DOHH2 (cell line): ENCODE measurements around the gene PAK5.

Source experiments
- H3F3A ChIP-seq: fragments of 200-600 bp; sonication (generic), shearing (Covaris generic); 2 replicates; pipeline ENCODE4 v1.6.0; 2016; ENCODE audit warnings: antibody characterized with exemption, mild to moderate bottlenecking; ENCODE audit not compliant: control insufficient read depth, insufficient read depth
- H3K27ac ChIP-seq: fragments of 200-600 bp; sonication (generic); 2 replicates; pipeline ENCODE4 v1.5.1; 2014; ENCODE audit warnings: low read depth, mild to moderate bottlenecking, low read length, moderate library complexity
- H3K27me3 ChIP-seq: fragments of 200-600 bp; sonication (generic); 2 replicates; pipeline ENCODE4 v1.6.1; 2014; ENCODE audit warnings: mild to moderate bottlenecking, low read length, mixed read lengths; ENCODE audit not compliant: control insufficient read depth
- H3K36me3 ChIP-seq: fragments of 200-600 bp; sonication (generic); 2 replicates; pipeline ENCODE4 v1.6.1; 2014; ENCODE audit warnings: mild to moderate bottlenecking, low read length, moderate library complexity, mixed read lengths; ENCODE audit not compliant: control insufficient read depth
- H3K4me1 ChIP-seq: fragments of 200-600 bp; sonication (generic); 2 replicates; pipeline ENCODE4 v1.6.1; 2014; ENCODE audit warnings: mild to moderate bottlenecking, low read length, mixed read lengths; ENCODE audit not compliant: control insufficient read depth
- H3K4me2 ChIP-seq: fragments of 200-600 bp; sonication (generic); 2 replicates; pipeline ENCODE4 v1.6.0; 2014; ENCODE audit warnings: mild to moderate bottlenecking, low read length, moderate library complexity
- H3K4me3 ChIP-seq: fragments of 200-600 bp; sonication (generic); 2 replicates; pipeline ENCODE4 v1.5.1; 2014; ENCODE audit warnings: mild to moderate bottlenecking, low read length, mixed read lengths
- H3K79me2 ChIP-seq: fragments of 200-600 bp; sonication (generic); 2 replicates; pipeline ENCODE4 v1.6.1; 2014; ENCODE audit warnings: mild to moderate bottlenecking, low read length, mixed read lengths; ENCODE audit not compliant: control insufficient read depth
- H3K9me2 ChIP-seq: fragments of 200-600 bp; sonication (generic); replicated peaks from 2 replicates; pipeline ENCODE4 v1.6.1; 2014; ENCODE audit warnings: mild to moderate bottlenecking, low read length, mixed read lengths; ENCODE audit not compliant: control insufficient read depth
- H3K9me3 ChIP-seq: fragments of 200-600 bp; sonication (generic); 2 replicates; pipeline ENCODE4 v1.6.1; 2014; ENCODE audit warnings: antibody characterized with exemption, low read length, mixed read lengths; ENCODE audit not compliant: control insufficient read depth, insufficient read depth
- H4K20me1 ChIP-seq: fragments of 200-600 bp; sonication (generic); 2 replicates; pipeline ENCODE4 v1.6.0; 2014; ENCODE audit warnings: low read depth, mild to moderate bottlenecking, antibody characterized with exemption, low read length, moderate library complexity; ENCODE audit not compliant: control insufficient read depth, insufficient read depth
- EZH2phosphoT487 ChIP-seq: fragments of 200-600 bp; sonication (generic); IDR thresholded peaks from 2 replicates; pipeline ENCODE4 v1.6.1; 2017; ENCODE audit warnings: borderline replicate concordance, mild to moderate bottlenecking, antibody characterized with exemption, low read length, moderate library complexity, mixed read lengths
- TF ChIP-seq, protein P1 (sequence below): fragments of 200-600 bp; sonication (generic); IDR thresholded peaks from one replicate; pipeline ENCODE4 v1.5.1; 2014; ENCODE audit warnings: antibody characterized with exemption, mild to moderate bottlenecking, low read depth, low read length; ENCODE audit not compliant: poor library complexity, severe bottlenecking

PAK5 gene

GRCh38 chr20:9775176-9775575 lies 63.7 kb downstream of the PAK5 start:
- H3K27me3 ChIP-seq: no peaks in the 10 kb centered on the region
- TF ChIP-seq, protein P1, sequence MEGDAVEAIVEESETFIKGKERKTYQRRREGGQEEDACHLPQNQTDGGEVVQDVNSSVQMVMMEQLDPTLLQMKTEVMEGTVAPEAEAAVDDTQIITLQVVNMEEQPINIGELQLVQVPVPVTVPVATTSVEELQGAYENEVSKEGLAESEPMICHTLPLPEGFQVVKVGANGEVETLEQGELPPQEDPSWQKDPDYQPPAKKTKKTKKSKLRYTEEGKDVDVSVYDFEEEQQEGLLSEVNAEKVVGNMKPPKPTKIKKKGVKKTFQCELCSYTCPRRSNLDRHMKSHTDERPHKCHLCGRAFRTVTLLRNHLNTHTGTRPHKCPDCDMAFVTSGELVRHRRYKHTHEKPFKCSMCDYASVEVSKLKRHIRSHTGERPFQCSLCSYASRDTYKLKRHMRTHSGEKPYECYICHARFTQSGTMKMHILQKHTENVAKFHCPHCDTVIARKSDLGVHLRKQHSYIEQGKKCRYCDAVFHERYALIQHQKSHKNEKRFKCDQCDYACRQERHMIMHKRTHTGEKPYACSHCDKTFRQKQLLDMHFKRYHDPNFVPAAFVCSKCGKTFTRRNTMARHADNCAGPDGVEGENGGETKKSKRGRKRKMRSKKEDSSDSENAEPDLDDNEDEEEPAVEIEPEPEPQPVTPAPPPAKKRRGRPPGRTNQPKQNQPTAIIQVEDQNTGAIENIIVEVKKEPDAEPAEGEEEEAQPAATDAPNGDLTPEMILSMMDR: no peak
- TF ChIP-seq EZH2phosphoT487: no peak
- H3K4me1 ChIP-seq: no peaks in the 10 kb centered on the region
- no peaks in the 10 kb centered on the region for H3K79me2 ChIP-seq
- H4K20me1 ChIP-seq: no peaks in the 10 kb centered on the region
- H3K4me3 ChIP-seq: no peak overlapping the region
- no peaks in the 10 kb centered on the region for H3K9me2 ChIP-seq
- no peak overlapping the region for H3K27ac ChIP-seq
- no peaks in the 10 kb centered on the region for H3K9me3 ChIP-seq
- H3F3A ChIP-seq: no peaks in the 10 kb centered on the region
- no peaks in the 10 kb centered on the region for H3K36me3 ChIP-seq
- H3K4me2 ChIP-seq: no peak overlapping the region

GRCh38 chr20:9769954-9770353 lies 68.9 kb downstream of the PAK5 start:
- H3K4me1 ChIP-seq: no peaks in the 10 kb centered on the region
- H3K9me2 ChIP-seq: no peaks in the 10 kb centered on the region
- H3K36me3 ChIP-seq: no peaks in the 10 kb centered on the region
- no peaks in the 10 kb centered on the region for H3F3A ChIP-seq
- no peak overlapping the region for H3K27ac ChIP-seq
- no peaks in the 10 kb centered on the region for H3K9me3 ChIP-seq
- TF ChIP-seq, protein P1: no peak
- no peaks in the 10 kb centered on the region for H3K27me3 ChIP-seq
- no peaks in the 10 kb centered on the region for H3K79me2 ChIP-seq
- no peaks in the 10 kb centered on the region for H4K20me1 ChIP-seq
- no peak overlapping the region for H3K4me3 ChIP-seq
- no peak overlapping the region for H3K4me2 ChIP-seq

DNA sequence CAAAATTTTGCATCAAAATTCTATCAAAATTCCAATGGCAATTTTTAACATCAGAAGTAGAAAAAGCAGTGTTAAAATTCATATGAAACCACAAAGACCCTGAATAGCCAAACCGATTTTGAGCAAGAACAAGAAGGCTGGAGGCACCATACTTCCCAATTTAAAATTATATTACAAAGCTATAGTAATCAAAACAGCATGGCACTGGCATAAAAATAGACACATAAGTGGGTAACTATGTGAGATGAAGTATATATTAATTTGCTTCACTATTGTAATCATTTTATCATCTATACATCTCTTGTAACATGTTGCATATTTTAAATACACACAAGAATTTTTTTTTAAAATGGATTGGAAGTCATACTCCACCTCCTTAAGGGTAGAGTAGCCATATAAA lies 77.4 kb downstream of the PAK5 start:
- H3K27ac ChIP-seq: no peak overlapping the region
- H3K9me2 ChIP-seq: no peaks in the 10 kb centered on the region
- no peaks in the 10 kb centered on the region for H3F3A ChIP-seq

More for the DNA sequence above, 77.4 kb downstream of the PAK5 start:
- TF ChIP-seq, protein P1: no peak
- no peak for TF ChIP-seq EZH2phosphoT487
- no peaks in the 10 kb centered on the region for H3K9me3 ChIP-seq
- no peaks in the 10 kb centered on the region for H3K79me2 ChIP-seq
- no peaks in the 10 kb centered on the region for H3K27me3 ChIP-seq
- no peak overlapping the region for H3K4me2 ChIP-seq
- H3K4me3 ChIP-seq: no peak overlapping the region
- H4K20me1 ChIP-seq: no peaks in the 10 kb centered on the region
- H3K4me1 ChIP-seq: no peaks in the 10 kb centered on the region
- no peaks in the 10 kb centered on the region for H3K36me3 ChIP-seq
